ENCODE data around the gene MTX1. TPM values are rescaled to one million over a fixed set of nuclear protein-coding genes. Genes with fewer than 3 reads are reported as not detected.
A peak's percentile ranks its signal among the peaks of the same experiment; 100 is the strongest.
"Not testable (repeated sequence)": the region's sequence is repeated elsewhere in the genome, so short reads cannot be mapped to it uniquely, and the experiment has no call there.

Gene MTX1
- total RNA-seq, 1 donor from 2014 or later: 79.3 TPM

GRCh38 chr1:155207806-155208540 is 522 bp upstream of the MTX1 start, which contains the start of gene THBS3:
Gene THBS3, minus strand, starts transcription at chr1:155207897. Its CDS starts 21 bp downstream, at chr1:155207876.
- no peak for DNase-seq (ENCODE audit: low read depth)
- H3K4me3 ChIP-seq (ENCODE audit: low read depth, low read length): peak within 1 kb of the TSS; percentile 75
- no peaks in the 10 kb centered on the region for H3K27me3 ChIP-seq (ENCODE audit: control insufficient read depth, insufficient read depth, low read length)
- TF ChIP-seq, protein P1, sequence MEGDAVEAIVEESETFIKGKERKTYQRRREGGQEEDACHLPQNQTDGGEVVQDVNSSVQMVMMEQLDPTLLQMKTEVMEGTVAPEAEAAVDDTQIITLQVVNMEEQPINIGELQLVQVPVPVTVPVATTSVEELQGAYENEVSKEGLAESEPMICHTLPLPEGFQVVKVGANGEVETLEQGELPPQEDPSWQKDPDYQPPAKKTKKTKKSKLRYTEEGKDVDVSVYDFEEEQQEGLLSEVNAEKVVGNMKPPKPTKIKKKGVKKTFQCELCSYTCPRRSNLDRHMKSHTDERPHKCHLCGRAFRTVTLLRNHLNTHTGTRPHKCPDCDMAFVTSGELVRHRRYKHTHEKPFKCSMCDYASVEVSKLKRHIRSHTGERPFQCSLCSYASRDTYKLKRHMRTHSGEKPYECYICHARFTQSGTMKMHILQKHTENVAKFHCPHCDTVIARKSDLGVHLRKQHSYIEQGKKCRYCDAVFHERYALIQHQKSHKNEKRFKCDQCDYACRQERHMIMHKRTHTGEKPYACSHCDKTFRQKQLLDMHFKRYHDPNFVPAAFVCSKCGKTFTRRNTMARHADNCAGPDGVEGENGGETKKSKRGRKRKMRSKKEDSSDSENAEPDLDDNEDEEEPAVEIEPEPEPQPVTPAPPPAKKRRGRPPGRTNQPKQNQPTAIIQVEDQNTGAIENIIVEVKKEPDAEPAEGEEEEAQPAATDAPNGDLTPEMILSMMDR (IDR thresholded peaks at IDR 0.05; ENCODE audit: insufficient read depth, low read length, poor library complexity, severe bottlenecking): no peak
- H3K36me3 ChIP-seq (ENCODE audit: control insufficient read depth, insufficient read depth, low read length): no peaks in the 10 kb centered on the region

DNA sequence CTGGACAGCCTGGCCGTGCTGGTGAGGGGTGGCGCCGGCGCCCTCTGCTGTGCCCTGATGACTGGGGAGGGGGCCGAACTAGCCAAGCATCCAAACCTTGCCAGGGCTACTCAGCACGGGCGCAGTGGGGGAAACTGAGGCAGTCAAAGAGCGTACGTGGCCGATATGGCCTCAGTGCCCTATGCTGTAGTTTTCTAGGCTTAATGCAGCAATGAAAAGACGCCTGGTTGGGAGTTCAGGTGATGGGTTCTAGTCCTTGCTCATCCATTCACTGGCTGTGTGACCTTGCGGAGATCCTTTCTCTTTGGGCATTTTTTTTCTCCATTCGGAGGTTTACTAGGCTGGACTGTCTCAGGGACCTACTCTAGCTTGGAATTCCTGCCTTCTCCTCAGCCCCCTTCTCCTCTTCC is 822 bp downstream of the MTX1 start:
- Histone ChIP-seq H3K36me3 (ENCODE audit: control insufficient read depth, insufficient read depth, low read length) (no peaks in the 10 kb centered on the region), H3K4me3 (ENCODE audit: low read depth, low read length) (peak overlapping the region; percentile 75), H3K27me3 (ENCODE audit: control insufficient read depth, insufficient read depth, low read length) (no peaks in the 10 kb centered on the region)
- DNase-seq (ENCODE audit: low read depth): no peak
- TF ChIP-seq, protein P1 (IDR thresholded peaks at IDR 0.05; ENCODE audit: insufficient read depth, low read length, poor library complexity, severe bottlenecking): no peak

DNA sequence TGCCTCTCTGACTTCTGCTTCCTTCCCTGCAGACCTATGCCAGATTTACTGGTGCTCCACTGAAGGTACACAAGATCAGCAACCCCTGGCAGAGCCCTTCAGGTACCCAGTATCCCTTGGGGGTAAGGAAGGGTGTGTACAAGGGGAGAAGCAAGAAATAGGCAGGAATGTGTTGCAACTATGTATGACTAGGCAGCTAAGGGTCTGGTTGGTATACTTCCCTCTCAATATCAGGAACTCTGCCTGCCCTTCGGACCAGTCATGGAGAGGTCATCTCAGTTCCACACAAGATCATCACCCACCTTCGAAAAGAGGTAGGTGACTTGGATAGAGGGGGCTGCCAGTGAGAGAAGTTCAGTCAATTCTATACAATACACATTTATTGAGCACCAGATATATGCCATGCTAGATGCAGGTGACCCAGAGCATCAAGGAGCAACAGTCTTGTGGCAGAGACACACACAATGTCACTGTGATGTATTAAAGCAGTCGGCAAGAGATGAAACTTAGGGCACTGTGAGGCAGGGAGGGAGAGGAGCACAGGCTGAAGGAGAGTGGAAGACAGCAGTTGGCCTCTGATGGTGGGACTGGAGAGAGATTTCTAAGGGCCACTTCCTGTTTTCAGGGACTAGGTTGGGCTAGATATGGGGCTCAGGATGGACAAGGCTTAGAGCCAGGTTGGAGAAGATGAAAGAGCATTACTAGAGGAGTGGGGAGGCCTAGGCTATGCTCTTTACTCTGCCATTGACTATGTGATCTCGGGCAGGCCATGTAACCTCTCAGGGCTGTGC is 2.0 kb downstream of the MTX1 start:
- DNase-seq (ENCODE audit: low read depth): no peak
- Histone ChIP-seq H3K4me3 (ENCODE audit: low read depth, low read length) (no peak overlapping the region), H3K36me3 (ENCODE audit: control insufficient read depth, insufficient read depth, low read length) (no peaks in the 10 kb centered on the region), H3K27me3 (ENCODE audit: control insufficient read depth, insufficient read depth, low read length) (no peaks in the 10 kb centered on the region)
- TF ChIP-seq, protein P1 (IDR thresholded peaks at IDR 0.05; ENCODE audit: insufficient read depth, low read length, poor library complexity, severe bottlenecking): no peak

DNA sequence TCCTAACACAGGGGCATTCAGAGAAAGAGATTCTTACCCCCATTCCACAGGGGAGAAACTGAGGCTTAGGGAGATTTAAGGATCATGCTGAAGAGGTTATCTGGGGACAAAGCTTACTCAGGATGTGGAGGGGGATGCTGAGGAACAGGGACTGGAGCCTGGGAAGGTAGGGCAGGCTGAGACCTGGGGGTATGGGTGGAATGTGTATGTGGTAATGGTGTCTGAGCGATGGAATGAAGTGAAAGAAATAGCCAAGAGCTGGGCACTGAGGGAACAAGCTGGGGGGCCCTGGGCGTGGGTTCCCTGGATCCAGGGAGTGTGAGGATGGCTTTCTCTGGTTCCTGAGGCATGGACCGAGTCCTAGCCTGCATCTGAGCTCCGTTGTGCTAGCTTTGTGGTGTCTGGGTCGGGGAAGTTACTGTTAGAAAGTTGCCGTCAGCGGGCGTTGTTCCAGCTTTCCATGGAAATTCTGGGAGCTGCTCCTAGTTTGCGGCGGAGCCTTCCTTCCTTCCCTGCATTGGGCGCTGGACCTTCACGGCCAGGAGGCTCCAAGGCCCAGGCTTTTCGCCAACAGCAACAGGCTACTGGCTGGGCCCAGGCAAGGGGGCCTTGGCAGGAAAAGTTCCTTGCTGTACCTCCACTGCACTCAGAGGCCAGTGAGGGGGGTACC is 3.0 kb downstream of the MTX1 start:
- not testable (repeated sequence) for DNase-seq (ENCODE audit: low read depth)

GRCh38 chr1:155212051-155212440 is 3.6 kb downstream of the MTX1 start:
- H3K27me3 ChIP-seq (ENCODE audit: control insufficient read depth, insufficient read depth, low read length); DNase-seq (ENCODE audit: low read depth); H3K4me3 ChIP-seq (ENCODE audit: low read depth, low read length); H3K36me3 ChIP-seq (ENCODE audit: control insufficient read depth, insufficient read depth, low read length): not testable (repeated sequence)

More for the DNA sequence above, 3.0 kb downstream of the MTX1 start:
- not testable (repeated sequence) for H3K4me3 ChIP-seq (ENCODE audit: low read depth, low read length); H3K27me3 ChIP-seq (ENCODE audit: control insufficient read depth, insufficient read depth, low read length); H3K36me3 ChIP-seq (ENCODE audit: control insufficient read depth, insufficient read depth, low read length)

GRCh38 chr1:155214702-155215101 is 6.2 kb downstream of the MTX1 start:
- H3K4me3 ChIP-seq (ENCODE audit: low read depth, low read length); DNase-seq (ENCODE audit: low read depth); H3K27me3 ChIP-seq (ENCODE audit: control insufficient read depth, insufficient read depth, low read length); H3K36me3 ChIP-seq (ENCODE audit: control insufficient read depth, insufficient read depth, low read length): not testable (repeated sequence)

All from kidney epithelial cell (primary cell).